K562 (cell line): ENCODE data around the gene UQCRH. TPM values are rescaled to one million over a fixed set of nuclear protein-coding genes. Genes with fewer than 3 reads are reported as not detected.
A peak's percentile ranks its signal among the peaks of the same experiment; 100 is the strongest.
"Not testable (repeated sequence)": the region's sequence is repeated elsewhere in the genome, so short reads cannot be mapped to it uniquely, and the experiment has no call there.

Source experiments
- ATAC-seq: fragments of 200-7000 bp; cut with Tn5 transposase; 3 replicates; pipeline ENCODE4 v1.9.1; 2020; ENCODE audit warnings: moderate library complexity
- BruUV-seq: library from RNA; stranded (reverse); fragments of 400-500 nt; replicated peaks from 2 replicates; lab custom pipeline; 2021; lab: Mats Ljungman, UMichigan
- CTCF ChIA-PET: fragments of 300-600 bp; formaldehyde crosslinking; extraction: SDS; loops from one replicate; lab custom pipeline; 2021; ENCODE audit warnings: low intra/inter-chr PET ratio; lab: Yijun Ruan, JAX
- POLR2A ChIA-PET: fragments of 300-600, 350-650 bp; sonication (Branson Sonifier 250); formaldehyde crosslinking; extraction: SDS; loops from one replicate; lab custom pipeline; 2021; ENCODE audit warnings: antibody characterized with exemption, inconsistent platforms; lab: Yijun Ruan, JAX
- DNase-seq, 4 experiments: peaks; one replicate each; pipeline versions ENCODE4 v3.0.0 to v3.0.0-alpha.2; 2011 to 2018; ENCODE audit warnings: low spot score in 3 of 4, mixed read lengths in 3 of 4; ENCODE audit errors: extremely low read depth in 1 of 4
- FAIRE-seq: peaks from 2 replicates; lab custom pipeline; 2011; peaks lifted over from hg19 to GRCh38; lab: Jason Lieb, UNC
- H2AFZ ChIP-seq: 2 replicates; pipeline ENCODE4 v1.6.0; 2011; ENCODE audit warnings: low read depth, low read length, control low read depth, inconsistent platforms
- H3K27ac ChIP-seq: fragments of 200-600 bp; 3 replicates; pipeline ENCODE4 v1.8.0; 2011; ENCODE audit warnings: low read depth, mild to moderate bottlenecking, control low read depth, inconsistent platforms, low read length, moderate library complexity, mixed read lengths; ENCODE audit errors: extremely low read depth
- H3K27me3 ChIP-seq, 2 experiments: fragments of 300-600 bp in 1 of 2; 2 replicates in 1 of 2; 3 replicates in 1 of 2; pipeline versions ENCODE4 v1.6.0 to v1.8.0; 2011; ENCODE audit warnings: inconsistent platforms in 2 of 2, low read length in 2 of 2, mild to moderate bottlenecking in 1 of 2, mixed read lengths in 1 of 2, moderate library complexity in 1 of 2; ENCODE audit not compliant: control insufficient read depth in 2 of 2, insufficient read depth in 2 of 2
- H3K36me3 ChIP-seq: fragments of 300-600 bp; 3 replicates; pipeline ENCODE4 v1.8.0; 2011; ENCODE audit warnings: mild to moderate bottlenecking, low read length, inconsistent platforms; ENCODE audit not compliant: control insufficient read depth, insufficient read depth
- H3K4me1 ChIP-seq, 2 experiments: fragments of 200-600 bp in 1 of 2; replicated peaks in 1 of 2; 2 replicates in 1 of 2; 3 replicates in 1 of 2; pipeline versions ENCODE4 v1.5.1 to v1.8.0; 2011; ENCODE audit warnings: inconsistent platforms in 2 of 2, low read length in 2 of 2, mild to moderate bottlenecking in 1 of 2, mixed read lengths in 1 of 2, moderate library complexity in 1 of 2; ENCODE audit not compliant: control insufficient read depth in 2 of 2, insufficient read depth in 2 of 2
- H3K4me2 ChIP-seq: 2 replicates; pipeline ENCODE4 v1.6.1; 2011; ENCODE audit warnings: low read length, control low read depth, inconsistent platforms, mixed read lengths; ENCODE audit not compliant: insufficient read depth
- H3K4me3 ChIP-seq: fragments of 200-600 bp; sonication (generic), shearing (Covaris generic); 2 replicates; pipeline ENCODE4 v1.5.1; 2016; ENCODE audit warnings: control low read depth, inconsistent platforms
- H3K79me2 ChIP-seq: fragments of 200-600 bp; 3 replicates; pipeline ENCODE4 v1.8.0; 2011; ENCODE audit warnings: low read length, inconsistent platforms; ENCODE audit not compliant: control insufficient read depth, insufficient read depth
- H3K9ac ChIP-seq, 2 experiments: 2 replicates each; pipeline versions ENCODE4 v1.6.0 to v1.6.1; 2011; ENCODE audit warnings: low read depth in 2 of 2, low read length in 2 of 2, control low read depth in 1 of 2, inconsistent platforms in 1 of 2, mild to moderate bottlenecking in 1 of 2, mixed read lengths in 1 of 2; ENCODE audit not compliant: insufficient read depth in 1 of 2
- H3K9me1 ChIP-seq: one replicate; pipeline ENCODE4 v1.6.0; 2011; ENCODE audit warnings: inconsistent platforms, mild to moderate bottlenecking, low read length, moderate library complexity; ENCODE audit not compliant: control insufficient read depth, insufficient read depth
- H3K9me3 ChIP-seq: replicated peaks from 2 replicates; pipeline ENCODE4 v1.5.1; 2011; ENCODE audit warnings: low read depth, low read length, inconsistent platforms; ENCODE audit not compliant: control insufficient read depth, insufficient read depth
- H4K20me1 ChIP-seq: replicated peaks from 2 replicates; pipeline ENCODE4 v1.6.1; 2011; ENCODE audit warnings: low read length, inconsistent platforms, mixed read lengths; ENCODE audit not compliant: control insufficient read depth, insufficient read depth
- DACH1 ChIP-seq: fragments of 450-650 bp; IDR thresholded peaks from 2 replicates; pipeline ENCODE4 v1.6.1; 2018; ENCODE audit not compliant: partially characterized antibody
- ZBTB40 ChIP-seq, 2 experiments: fragments of 450-650 bp in 1 of 2; sonication (generic) in 1 of 2; formaldehyde crosslinking in 1 of 2; IDR thresholded peaks; 2 replicates each; pipeline versions ENCODE4 v1.7.1 to v1.9.0; 2016 to 2022; ENCODE audit warnings: inconsistent platforms in 1 of 2, mild to moderate bottlenecking in 1 of 2, missing genetic modification reagents in 1 of 2
- WGBS: fragments of 100-300 bp; shearing (Covaris generic); methylation state at CpG from one replicate; pipeline ENCODE4 v1.1.6; 2016; ENCODE audit warnings: low coverage, mixed read lengths; ENCODE audit not compliant: insufficient coverage; ENCODE audit errors: missing lambda C conversion rate; 5-methylcytosine and 5-hydroxymethylcytosine counted together
- in situ Hi-C: fragments of 300-500 bp; cut with MboI; formaldehyde crosslinking; loops from 4 replicates; pipeline ENCODE4 v1.15.0; 2018; ENCODE audit warnings: inconsistent platforms, mixed read lengths
- intact Hi-C: fragments of 100-400 bp; cut with micrococcal nuclease; formaldehyde crosslinking; loops from 2 replicates; pipeline ENCODE4 v1.14.2; 2022
- polyA plus RNA-seq, 8 experiments: library from polyadenylated mRNA; depleted of rRNA in 4 of 8; stranded (reverse) in 5 of 8; unstranded in 3 of 8; fragments of >200 nt; fragmentation: Nextera tagmentation in 2 of 8; fragmentation: Illumina TruSeq in 1 of 8; extraction: Ambion mirVana in 2 of 8; extraction: Trizol in 1 of 8; gene quantifications; 2 replicates each; pipeline versions ENCODE4 v1.2.1 to v1.2.3, GENCODE V29; 2011 to 2014; ENCODE audit warnings: inconsistent platforms in 1 of 8, missing spikeins in 1 of 8
- total RNA-seq, 7 experiments: library from RNA; depleted of rRNA in 6 of 7; stranded (reverse); fragments of >200 nt in 6 of 7; fragmentation: Illumina TruSeq in 2 of 7; extraction: Trizol in 2 of 7; gene quantifications; 2 replicates each; pipeline versions ENCODE4 v1.2.1 to v1.2.3, GENCODE V29; 2011 to 2021; ENCODE audit warnings: low replicate concordance in 1 of 7

The UQCRH gene
- total and polyA plus RNA-seq, 9 of the 15 experiments (the other 6 are each of a cell fraction or from before 2014, with no cell fraction given): 1,267 to 5,184 (median 2,410) TPM

GRCh38 chr1:46355920-46356319 is 52.4 kb downstream of the UQCRH start:
- POLR2A ChIA-PET: interaction anchor here (1.2 to 2.7 kb wide), 5 partner anchors 8 to 14 kb away, joined by 3 to 15 read pairs (median 3); no protein-coding TSS in a partner anchor
- CTCF ChIA-PET: not testable (repeated sequence)
- peaks cover 81% of the 10 kb centered on the region for H3K36me3 ChIP-seq

GRCh38 chr1:46362158-46362557 is 58.7 kb downstream of the UQCRH start:
- H4K20me1 ChIP-seq: no peaks in the 10 kb centered on the region
- no peaks in the 10 kb centered on the region for H3K27me3 ChIP-seq
- no peaks in the 10 kb centered on the region for H3K9me3 ChIP-seq
- CTCF ChIA-PET: no interaction called here
- no peak overlapping the region for H3K4me2 ChIP-seq
- H3K36me3 ChIP-seq: peaks cover 80% of the 10 kb centered on the region
- H3K9me1 ChIP-seq: no peaks in the 10 kb centered on the region
- no peak overlapping the region for H3K4me3 ChIP-seq
- POLR2A ChIA-PET: interaction anchor here (1.0 to 1.3 kb wide), 2 partner anchors 9 to 15 kb away, joined by 4 to 7 read pairs; no protein-coding TSS in a partner anchor
- H3K9ac ChIP-seq: no peak overlapping the region
- ATAC-seq (no peak), FAIRE-seq (no peak)
- no TSS peak for BruUV-seq
- H3K79me2 ChIP-seq: no peaks in the 10 kb centered on the region
- 91% methylated on average over 3 of the region's 3 CpGs for WGBS
- intact Hi-C loops: no loop called here
- TF ChIP-seq DACH1 (no peak), ZBTB40 (IDR thresholded peaks at IDR 0.05) (peak; percentile 64; the same call in 1 of the 2 replicates), ZBTB40 (CRISPR knock-in tag; IDR thresholded peaks at IDR 0.05) (no peak)
- TF ChIP-seq, all 486 proteins: peak for 1
- no peaks in the 10 kb centered on the region for H3K4me1 ChIP-seq
- no peak overlapping the region for H3K27ac ChIP-seq
- no peak overlapping the region for H2AFZ ChIP-seq
- DNase-seq: no peak
- in situ Hi-C loops: no loop called here

More at GRCh38 chr1:46355920-46356319, 52.4 kb downstream of the UQCRH start:
- 97% methylated on average over 3 of the region's 5 CpGs for WGBS
- BruUV-seq, H3K9me3 ChIP-seq, H4K20me1 ChIP-seq, H3K79me2 ChIP-seq, H3K4me2 ChIP-seq, H3K27ac ChIP-seq, H3K27me3 ChIP-seq, H3K4me3 ChIP-seq, H3K9me1 ChIP-seq, H3K9ac ChIP-seq, ATAC-seq, H2AFZ ChIP-seq, DNase-seq, in situ Hi-C loops, intact Hi-C loops, FAIRE-seq, H3K4me1 ChIP-seq: not testable (repeated sequence)
